Activated CD8-positive, alpha-beta memory T cell treated with anti-CD3 and anti-CD28 coated beads, Interleukin-2, amount 50 U/mL, for 24 hours (primary cell): Measurements from ENCODE around the gene CYS1.
"Not testable (repeated sequence)": the region's sequence is repeated elsewhere in the genome, so short reads cannot be mapped to it uniquely, and the experiment has no call there.

Source experiments
- DNase-seq: peaks from one replicate; pipeline ENCODE4 v3.0.0-alpha.2; 2020; ENCODE audit errors: extremely low read depth

The CYS1 gene

GRCh38 chr2:10030798-10031197 is 49.4 kb downstream of the CYS1 start:
- DNase-seq = not testable (repeated sequence)

- no peak for DNase-seq
Observed at GRCh38 chr2:10030311-10030736, 49.9 kb downstream of the CYS1 start.

- no peak for DNase-seq
Observed at GRCh38 chr2:10029875-10030223, 50.4 kb downstream of the CYS1 start.

- no peak for DNase-seq
Observed at GRCh38 chr2:10028988-10029874, 51.0 kb downstream of the CYS1 start.

- DNase-seq = no peak
Observed at GRCh38 chr2:10028407-10028987, 51.7 kb downstream of the CYS1 start.

- DNase-seq = no peak
Observed at GRCh38 chr2:10027660-10028330, 52.4 kb downstream of the CYS1 start.

- no peak for DNase-seq
Observed at GRCh38 chr2:10026940-10027569, 53.2 kb downstream of the CYS1 start.

GRCh38 chr2:10022966-10023662 is 57.1 kb downstream of the CYS1 start:
- no peak for DNase-seq

GRCh38 chr2:10022445-10022844 is 57.8 kb downstream of the CYS1 start:
- no peak for DNase-seq

GRCh38 chr2:10022041-10022421 is 58.2 kb downstream of the CYS1 start:
- DNase-seq = no peak

GRCh38 chr2:10019602-10020400 is 60.4 kb downstream of the CYS1 start:
- DNase-seq = no peak

GRCh38 chr2:10019174-10019573 is 61.0 kb downstream of the CYS1 start:
- no peak for DNase-seq

GRCh38 chr2:10017313-10017941 is 62.8 kb downstream of the CYS1 start:
- no peak for DNase-seq

GRCh38 chr2:10016802-10017258 is 63.4 kb downstream of the CYS1 start:
- DNase-seq = no peak

- no peak for DNase-seq
Observed at GRCh38 chr2:10016001-10016801, 64.0 kb downstream of the CYS1 start.

- DNase-seq = not testable (repeated sequence)
Observed at GRCh38 chr2:10015376-10015989, 64.7 kb downstream of the CYS1 start.

GRCh38 chr2:10014418-10015190 is 65.6 kb downstream of the CYS1 start:
- no peak for DNase-seq
